ENCODE measurements around the gene DCC. TPM values are rescaled to one million over a fixed set of nuclear protein-coding genes. Genes with fewer than 3 reads are reported as not detected.
A peak's percentile ranks its signal among the peaks of the same experiment; 100 is the strongest.

DCC gene
- polyA plus RNA-seq, 1 donor: 8.7 TPM

DNA sequence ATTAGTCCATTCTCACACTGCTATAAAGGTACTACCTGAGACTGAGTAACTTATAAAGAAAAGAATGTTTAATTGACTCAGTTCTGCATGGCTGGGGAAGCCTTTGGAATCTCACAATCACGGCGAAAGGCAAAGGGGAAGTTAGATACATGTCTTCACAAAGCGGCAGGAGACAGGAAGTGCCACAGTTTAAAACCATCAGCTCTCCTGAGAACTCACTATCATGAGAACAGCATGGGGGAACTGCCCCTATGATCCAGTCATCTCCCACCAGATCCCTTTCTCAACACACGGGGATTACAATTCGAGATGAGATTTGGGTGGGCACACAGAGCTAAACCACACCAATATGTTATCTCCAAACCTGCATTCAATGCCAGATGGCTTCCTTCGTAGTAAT is 716.1 kb downstream of the DCC start:
- DNase-seq: no peak

DNA sequence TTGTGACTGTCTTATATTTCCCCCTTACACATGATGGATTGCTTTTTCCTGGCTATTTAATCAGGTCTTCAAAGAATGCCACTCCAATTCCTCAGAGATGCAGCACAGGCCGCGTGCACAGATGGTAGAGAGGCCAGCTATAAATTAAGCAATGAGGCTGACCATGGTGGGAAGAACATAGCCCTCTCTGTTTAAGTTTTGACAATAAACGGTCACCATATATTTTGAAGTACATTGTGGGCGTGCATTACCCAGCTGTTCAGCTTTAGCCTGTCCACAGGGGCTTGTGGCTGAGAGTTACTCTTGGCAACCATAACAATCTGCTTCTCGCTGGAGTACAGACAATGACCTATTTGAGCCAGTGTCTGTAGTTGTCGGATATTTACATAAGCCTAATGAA is 730.8 kb downstream of the DCC start:
- DNase-seq: peak; percentile 42

GRCh38 chr18:53080687-53081086 is 740.7 kb downstream of the DCC start:
- no peak for DNase-seq

DNA sequence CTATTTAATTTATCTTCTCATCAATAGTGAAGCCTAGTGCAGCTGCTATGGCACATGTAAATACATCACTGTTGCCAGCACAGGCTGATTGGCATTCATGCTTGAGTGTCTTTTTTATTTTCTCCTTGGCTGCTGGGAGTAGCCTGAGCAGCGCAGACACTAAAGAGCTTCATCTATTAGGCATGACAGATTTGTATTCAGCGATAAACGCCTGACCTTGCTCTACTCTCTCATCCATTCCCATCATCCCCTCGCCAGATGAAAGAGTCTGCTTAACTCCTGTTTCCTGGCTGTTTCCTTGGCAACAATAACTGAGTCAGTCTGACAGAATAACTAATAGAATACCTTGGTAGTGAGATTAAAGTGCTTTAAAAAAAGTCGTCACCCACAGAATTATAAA is 753.6 kb downstream of the DCC start:
- DNase-seq: peak; percentile 15

GRCh38 chr18:53101536-53102105 is 761.6 kb downstream of the DCC start:
- no peak for DNase-seq

GRCh38 chr18:53114441-53114840 is 774.4 kb downstream of the DCC start:
- no peak for DNase-seq

GRCh38 chr18:53115876-53116585 is 776.0 kb downstream of the DCC start:
- DNase-seq: no peak

GRCh38 chr18:53117851-53118250 is 777.9 kb downstream of the DCC start:
- DNase-seq: no peak

- no peak for DNase-seq
Observed at GRCh38 chr18:53126210-53126609, 786.2 kb downstream of the DCC start.

DNA sequence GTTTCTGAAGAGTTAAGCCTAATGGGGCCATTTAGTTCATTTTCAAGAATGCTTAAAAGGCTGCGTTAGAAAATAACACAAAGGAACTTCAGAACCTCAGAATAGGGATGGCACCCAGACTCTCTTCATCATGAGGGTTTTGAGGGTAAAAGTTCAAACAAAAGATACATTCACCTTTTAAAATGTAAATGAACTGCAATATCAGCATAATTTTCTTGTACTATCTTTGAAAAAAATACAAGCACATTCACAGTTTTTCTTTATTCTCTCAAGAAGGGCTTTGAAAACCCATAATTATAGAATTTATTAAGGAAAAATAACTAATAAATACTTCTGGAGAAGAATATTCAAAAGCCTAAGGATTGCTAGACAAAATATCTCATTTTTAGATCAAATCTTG is 791.0 kb downstream of the DCC start:
- no peak for DNase-seq

GRCh38 chr18:53134711-53135110 is 794.7 kb downstream of the DCC start:
- no peak for DNase-seq

DNA sequence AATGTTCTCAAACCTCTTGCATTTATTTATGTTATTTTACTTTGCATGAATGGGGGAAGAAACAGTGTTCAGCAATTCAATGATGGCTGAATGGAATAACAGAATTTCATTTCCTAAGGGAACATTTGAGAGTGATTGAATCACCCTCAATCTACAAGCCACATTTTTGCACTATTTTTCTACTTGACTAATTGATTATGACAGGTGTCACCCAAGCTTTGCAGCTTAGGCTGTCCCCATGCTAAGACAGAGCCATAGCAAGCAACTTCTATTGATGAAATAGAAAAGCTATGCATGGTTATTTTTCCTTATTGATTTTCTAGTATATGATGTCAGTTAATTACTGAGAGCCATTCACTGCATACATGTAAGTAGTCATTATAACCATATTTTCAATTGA is 795.7 kb downstream of the DCC start:
- no peak for DNase-seq

DNA sequence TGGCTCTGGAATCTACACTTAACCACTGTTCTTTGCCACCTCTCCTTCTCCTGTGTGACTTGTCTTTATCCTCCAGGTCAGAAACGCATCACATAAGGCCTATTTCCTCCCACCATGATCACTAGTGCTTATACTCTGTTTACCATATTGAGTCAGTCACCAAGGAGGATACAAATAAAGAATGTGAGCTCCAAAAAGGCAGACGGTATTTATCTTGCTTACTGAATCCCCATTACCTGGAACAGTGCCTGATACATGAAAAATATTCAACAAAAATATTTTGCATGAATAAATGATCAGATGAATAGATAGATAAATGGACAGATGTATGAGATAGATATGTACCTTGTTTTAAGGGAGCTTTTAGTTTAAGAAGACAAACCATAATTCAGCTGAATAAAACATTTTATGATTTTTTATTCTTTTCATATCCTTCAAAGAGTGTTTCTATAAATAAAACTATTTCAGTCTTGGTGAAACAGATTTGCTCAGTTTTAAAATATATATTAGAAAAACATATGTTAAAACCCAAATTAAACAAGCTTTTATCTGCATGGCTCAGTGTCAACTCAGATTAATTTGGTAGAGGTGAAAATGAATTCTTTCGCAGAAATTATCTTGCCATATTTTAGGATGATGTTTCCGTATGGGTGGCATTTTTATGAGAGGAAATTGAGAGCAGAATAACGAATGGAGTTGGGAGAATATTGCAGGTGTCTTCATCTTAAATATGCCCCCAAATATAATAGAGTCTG is 799.9 kb downstream of the DCC start:
- no peak for DNase-seq

DNA sequence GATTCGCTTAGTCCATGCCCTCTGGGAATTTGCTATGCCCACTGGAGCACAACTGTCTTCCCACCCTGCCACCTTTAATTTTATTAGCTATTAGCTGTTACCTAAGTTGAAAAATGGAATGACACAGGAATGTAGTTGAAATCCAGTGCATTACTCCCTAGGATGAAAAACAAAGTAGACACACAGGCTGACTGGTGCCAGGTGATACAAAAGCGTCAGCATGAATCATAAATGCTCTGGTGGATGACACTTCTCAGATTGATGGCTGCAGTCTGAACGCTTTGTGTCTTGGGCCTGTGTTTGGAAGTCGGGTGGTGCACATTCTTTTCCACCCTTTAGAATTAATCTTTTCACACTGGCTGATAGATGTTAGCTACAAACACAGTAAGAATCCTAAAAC is 802.0 kb downstream of the DCC start:
- no peak for DNase-seq

DNA sequence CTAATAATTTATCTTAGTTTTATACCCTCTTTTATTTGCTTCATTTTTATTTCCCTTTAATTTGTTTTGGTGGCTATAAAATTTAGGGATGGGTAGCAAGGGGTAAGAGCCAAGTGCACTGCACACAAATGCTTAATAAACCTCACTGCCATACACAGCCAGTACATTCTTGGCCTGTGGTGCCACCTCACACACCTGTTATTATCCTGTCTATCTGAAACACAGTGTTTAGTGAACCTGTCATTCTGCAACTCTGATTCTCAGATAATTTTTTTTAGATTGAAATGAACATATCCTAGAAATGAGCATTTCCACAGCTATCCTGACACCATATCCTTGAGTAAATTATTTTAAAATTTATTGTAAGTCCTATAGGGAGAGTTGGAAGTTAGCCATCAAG is 807.5 kb downstream of the DCC start:
- DNase-seq: no peak

DNA sequence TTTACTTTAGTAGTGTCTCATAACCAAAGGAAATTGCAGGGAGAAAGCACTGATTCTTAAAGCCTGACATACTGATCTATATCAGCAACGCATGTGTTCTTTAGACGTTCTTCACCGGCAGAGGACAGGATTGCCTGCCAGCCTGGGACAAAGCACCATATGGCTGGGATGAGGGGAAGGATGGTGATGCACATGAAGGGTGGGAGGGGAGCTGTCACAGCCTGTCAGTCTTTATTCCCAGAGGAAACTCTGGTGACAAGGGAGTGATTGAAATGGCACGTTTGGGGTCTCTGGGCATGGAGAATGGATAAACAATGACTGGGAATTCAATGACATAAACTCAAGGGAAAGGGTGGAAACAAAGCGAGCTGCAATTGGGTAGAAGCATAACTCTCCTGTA is 808.1 kb downstream of the DCC start:
- no peak for DNase-seq

DNA sequence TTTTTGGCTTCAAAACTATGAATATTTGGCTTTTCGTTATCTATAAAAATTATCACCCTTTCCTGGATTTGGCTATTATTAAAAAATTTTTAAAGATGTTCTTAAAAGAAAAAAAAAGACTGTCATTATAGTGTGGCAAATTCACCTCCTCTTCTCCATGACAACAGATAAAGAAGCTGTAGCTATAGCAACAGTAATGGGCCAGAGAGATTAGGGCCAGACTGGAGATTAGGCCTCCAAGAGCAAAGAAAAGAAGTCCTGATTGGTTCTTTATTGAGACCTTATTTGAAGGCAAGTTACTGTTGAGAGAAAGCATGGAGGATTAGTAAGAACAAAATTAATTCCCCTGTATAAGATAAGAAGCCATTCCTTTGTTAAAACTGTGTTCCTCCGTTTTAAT is 812.5 kb downstream of the DCC start:
- no peak for DNase-seq

GRCh38 chr18:53153281-53153680 is 813.3 kb downstream of the DCC start:
- DNase-seq: no peak

GRCh38 chr18:53153800-53154199 is 813.8 kb downstream of the DCC start:
- no peak for DNase-seq

DNA sequence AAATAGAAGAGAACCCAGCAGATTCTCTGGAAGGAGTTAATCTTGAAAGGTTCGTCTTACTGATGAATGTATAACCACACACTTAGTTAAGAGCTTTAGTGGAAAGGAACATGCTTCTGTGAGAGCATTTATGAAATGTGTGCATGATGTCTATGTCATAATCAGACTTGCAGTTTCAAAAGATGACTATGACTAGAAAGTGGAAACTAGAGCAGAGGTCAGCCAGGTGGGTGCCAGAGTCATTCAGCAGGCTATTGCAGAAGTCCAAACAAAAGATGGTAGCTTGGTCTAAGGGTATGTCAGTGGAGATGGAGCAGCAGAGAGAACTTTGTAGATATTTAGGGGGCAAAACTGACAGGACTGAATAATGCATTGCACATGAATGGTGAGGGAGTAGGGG is 825.8 kb downstream of the DCC start:
- DNase-seq: no peak

DNA sequence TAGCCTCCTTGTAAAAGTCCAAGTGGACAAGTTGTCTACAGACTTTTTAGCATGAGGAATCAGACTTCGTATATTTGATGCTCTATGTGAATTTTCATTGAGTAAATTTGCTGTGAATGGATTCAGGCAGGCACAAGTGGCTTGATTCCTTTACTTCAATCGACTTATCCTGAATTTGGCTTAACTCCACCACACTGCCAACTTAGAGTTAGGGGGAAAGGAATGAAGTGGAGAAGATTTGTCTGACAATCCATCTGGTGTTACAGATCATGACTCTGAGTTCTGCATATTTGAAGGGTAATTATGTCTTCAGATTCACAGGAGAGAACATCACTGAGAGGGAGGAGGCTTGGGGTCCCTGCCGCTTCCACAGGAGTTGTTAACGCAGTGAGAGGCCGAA is 829.3 kb downstream of the DCC start:
- no peak for DNase-seq

- DNase-seq: no peak
Observed at GRCh38 chr18:53191634-53192033, 851.6 kb downstream of the DCC start.

DNA sequence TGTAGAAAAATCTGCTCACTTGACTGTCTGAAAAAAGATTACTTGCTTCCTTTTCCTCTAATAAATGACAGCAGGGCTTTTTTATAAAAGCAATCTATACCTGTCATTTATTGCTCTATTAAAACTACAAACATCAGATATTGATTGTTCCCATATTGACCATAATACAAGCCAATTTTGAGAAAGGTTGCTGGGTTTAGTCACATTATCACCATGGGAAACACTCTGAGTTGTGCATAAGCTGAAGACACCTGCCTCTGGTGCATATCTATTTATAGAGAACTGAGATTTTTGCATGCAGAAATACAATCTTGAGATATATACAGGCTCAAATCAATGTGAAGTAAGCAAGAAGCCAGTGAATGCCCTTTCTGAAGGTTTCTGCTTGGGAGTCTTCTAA is 853.9 kb downstream of the DCC start:
- DNase-seq: no peak

DNA sequence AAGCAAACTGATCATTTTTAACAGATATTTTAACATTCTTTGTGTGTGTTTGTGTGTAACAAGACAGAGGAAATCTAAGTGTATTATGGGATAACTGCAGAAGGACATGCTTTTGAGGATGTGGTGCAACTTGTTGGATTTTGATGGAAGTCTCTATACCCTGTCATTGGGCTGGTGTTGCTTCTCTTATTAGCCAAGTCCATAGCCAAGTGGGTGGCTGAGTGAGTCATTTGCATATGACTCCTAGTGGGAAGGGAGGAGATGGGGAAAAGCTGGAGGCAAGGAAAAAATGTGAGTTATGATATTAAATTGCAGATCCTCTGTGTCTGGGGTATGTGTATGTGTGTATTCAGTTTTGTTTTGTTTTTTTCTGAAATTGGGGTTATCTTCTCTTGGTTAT is 879.9 kb downstream of the DCC start:
- no peak for DNase-seq

Measured in left kidney (tissue), 2 donors.